ENCODE data around the gene ADAMTS17.

The ADAMTS17 gene

GRCh38 chr15:100022391-100022790 lies 319.4 kb downstream of the ADAMTS17 start:
- DNase-seq (ENCODE audit: low read depth) = no peak

GRCh38 chr15:100021653-100022052 lies 320.1 kb downstream of the ADAMTS17 start:
- no peak for DNase-seq (ENCODE audit: low read depth)

- DNase-seq (ENCODE audit: low read depth) = no peak
These were observed 321.2 kb downstream of the ADAMTS17 start for GRCh38 chr15:100020614-100021013.

GRCh38 chr15:100020189-100020588 lies 321.6 kb downstream of the ADAMTS17 start:
- no peak for DNase-seq (ENCODE audit: low read depth)

- DNase-seq (ENCODE audit: low read depth) = no peak
These were observed 322.2 kb downstream of the ADAMTS17 start for GRCh38 chr15:100019601-100020000.

GRCh38 chr15:100018191-100018590 lies 323.6 kb downstream of the ADAMTS17 start:
- DNase-seq (ENCODE audit: low read depth) = no peak

- DNase-seq (ENCODE audit: low read depth) = no peak
These were observed 324.6 kb downstream of the ADAMTS17 start for GRCh38 chr15:100017140-100017539.

- no peak for DNase-seq (ENCODE audit: low read depth)
These were observed 325.1 kb downstream of the ADAMTS17 start for GRCh38 chr15:100016632-100017031.

- no peak for DNase-seq (ENCODE audit: low read depth)
These were observed 330.5 kb downstream of the ADAMTS17 start for GRCh38 chr15:100011235-100011634.

GRCh38 chr15:100009372-100009771 lies 332.4 kb downstream of the ADAMTS17 start:
- no peak for DNase-seq (ENCODE audit: low read depth)

GRCh38 chr15:100008258-100008657 lies 333.5 kb downstream of the ADAMTS17 start:
- peak; percentile 49 for DNase-seq (ENCODE audit: low read depth)

GRCh38 chr15:100007609-100008008 lies 334.2 kb downstream of the ADAMTS17 start:
- no peak for DNase-seq (ENCODE audit: low read depth)

GRCh38 chr15:100005715-100006114 lies 336.1 kb downstream of the ADAMTS17 start:
- DNase-seq (ENCODE audit: low read depth) = no peak

- peak; percentile 53 for DNase-seq (ENCODE audit: low read depth)
These were observed 336.8 kb downstream of the ADAMTS17 start for GRCh38 chr15:100005013-100005412.

- no peak for DNase-seq (ENCODE audit: low read depth)
These were observed 338.8 kb downstream of the ADAMTS17 start for GRCh38 chr15:100002787-100003536.

- DNase-seq (ENCODE audit: low read depth) = no peak
These were observed 339.6 kb downstream of the ADAMTS17 start for GRCh38 chr15:100002086-100002620.

GRCh38 chr15:100001405-100001804 lies 340.4 kb downstream of the ADAMTS17 start:
- peak; percentile 39 for DNase-seq (ENCODE audit: low read depth)

- DNase-seq (ENCODE audit: low read depth) = no peak
These were observed 342.3 kb downstream of the ADAMTS17 start for GRCh38 chr15:99999282-100000070.

GRCh38 chr15:99998661-99999101 lies 343.1 kb downstream of the ADAMTS17 start:
- DNase-seq (ENCODE audit: low read depth) = peak; percentile 44

- DNase-seq (ENCODE audit: low read depth) = no peak
These were observed 344.6 kb downstream of the ADAMTS17 start for GRCh38 chr15:99997112-99997651.

GRCh38 chr15:99996660-99997059 lies 345.1 kb downstream of the ADAMTS17 start:
- no peak for DNase-seq (ENCODE audit: low read depth)

- no peak for DNase-seq (ENCODE audit: low read depth)
These were observed 346.2 kb downstream of the ADAMTS17 start for GRCh38 chr15:99995543-99995942.

- DNase-seq (ENCODE audit: low read depth) = no peak
These were observed 346.9 kb downstream of the ADAMTS17 start for GRCh38 chr15:99994849-99995248.

Data from ELR (cell line).